Measurements from ENCODE around the gene ATP8B4. TPM values are rescaled to one million over a fixed set of nuclear protein-coding genes. Genes with fewer than 3 reads are reported as not detected.

Gene ATP8B4
- total and polyA plus RNA-seq, 2 donors (not counting 3 experiments of a cell fraction or from before 2014, with no cell fraction given) = not detected

DNA sequence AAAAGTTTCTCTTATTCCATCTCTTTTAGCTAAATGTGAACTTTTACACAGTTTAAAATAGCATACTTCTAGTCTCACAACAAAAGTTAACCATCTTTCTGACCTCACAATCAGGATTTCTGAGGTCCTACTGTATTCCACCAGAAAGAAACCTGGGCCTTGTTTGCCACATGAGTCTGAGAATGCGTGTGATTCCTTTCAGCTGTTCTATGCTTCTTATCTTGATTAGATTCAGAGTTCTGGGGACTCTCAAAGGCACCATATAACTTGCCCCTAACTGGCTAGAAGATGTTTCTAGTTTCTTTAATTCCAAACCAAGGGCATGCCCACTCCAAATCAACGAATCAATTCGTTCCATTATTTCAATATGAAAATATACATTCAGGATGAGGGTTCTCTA lies 131.1 kb downstream of the ATP8B4 start:
- Histone ChIP-seq H3K79me2 (ENCODE audit: control insufficient read depth, insufficient read depth, low read length) (no peaks in the 10 kb centered on the region), H3K9me3 (replicated peaks; ENCODE audit: control insufficient read depth, insufficient read depth, low read length) (no peaks in the 10 kb centered on the region), H3K4me3 (replicated peaks in 1 of 3; ENCODE audit: insufficient read depth in 1 of 3, low read depth in 1 of 3, low read length in 3 of 3) (no peak overlapping the region), H3K36me3 (ENCODE audit: control insufficient read depth in 2 of 2, extremely low read depth in 1 of 2, insufficient read depth in 2 of 2, low read length in 2 of 2) (no peaks in the 10 kb centered on the region), H3K9ac (replicated peaks; ENCODE audit: extremely low read depth, insufficient read depth, low read length) (no peak overlapping the region), H3K4me2 (ENCODE audit: insufficient read depth, low read length) (no peak overlapping the region), H3K9me1 (replicated peaks; ENCODE audit: control insufficient read depth, extremely low read depth, insufficient read depth, low read length) (no peaks in the 10 kb centered on the region), H4K20me1 (replicated peaks; ENCODE audit: control insufficient read depth, extremely low read depth, insufficient read depth, low read length) (no peaks in the 10 kb centered on the region), H3K27ac (ENCODE audit: insufficient read depth, low read depth, low read length) (no peak overlapping the region), H3K27me3 (ENCODE audit: control insufficient read depth in 2 of 2, insufficient read depth in 2 of 2, low read length in 2 of 2) (peaks cover 0 to 2% of the 10 kb centered on the region in 2 experiments), H3K4me1 (ENCODE audit: control insufficient read depth, extremely low read depth, insufficient read depth, low read length) (no peaks in the 10 kb centered on the region), H2AFZ (ENCODE audit: low read depth, low read length) (no peak overlapping the region)
- no TSS peak for BruUV-seq (replicated peaks)
- ChIA-PET POLR2A (no interaction called here), CTCF (no interaction called here)
- FAIRE-seq (no peak), DNase-seq (ENCODE audit: low read depth, low spot score) (no peak)
- intact Hi-C loops (cut with micrococcal nuclease) (no loop called here), dilution Hi-C loops (cut with MboI; ENCODE audit: extremely low pct_ligation_motif_present, low sequenced_read_pairs) (no loop called here)
- TF ChIP-seq GATA2 (IDR thresholded peaks at IDR 0.05; ENCODE audit: insufficient read depth, insufficient read length, low read depth, low read length) = no peak
- TF ChIP-seq, protein P1, sequence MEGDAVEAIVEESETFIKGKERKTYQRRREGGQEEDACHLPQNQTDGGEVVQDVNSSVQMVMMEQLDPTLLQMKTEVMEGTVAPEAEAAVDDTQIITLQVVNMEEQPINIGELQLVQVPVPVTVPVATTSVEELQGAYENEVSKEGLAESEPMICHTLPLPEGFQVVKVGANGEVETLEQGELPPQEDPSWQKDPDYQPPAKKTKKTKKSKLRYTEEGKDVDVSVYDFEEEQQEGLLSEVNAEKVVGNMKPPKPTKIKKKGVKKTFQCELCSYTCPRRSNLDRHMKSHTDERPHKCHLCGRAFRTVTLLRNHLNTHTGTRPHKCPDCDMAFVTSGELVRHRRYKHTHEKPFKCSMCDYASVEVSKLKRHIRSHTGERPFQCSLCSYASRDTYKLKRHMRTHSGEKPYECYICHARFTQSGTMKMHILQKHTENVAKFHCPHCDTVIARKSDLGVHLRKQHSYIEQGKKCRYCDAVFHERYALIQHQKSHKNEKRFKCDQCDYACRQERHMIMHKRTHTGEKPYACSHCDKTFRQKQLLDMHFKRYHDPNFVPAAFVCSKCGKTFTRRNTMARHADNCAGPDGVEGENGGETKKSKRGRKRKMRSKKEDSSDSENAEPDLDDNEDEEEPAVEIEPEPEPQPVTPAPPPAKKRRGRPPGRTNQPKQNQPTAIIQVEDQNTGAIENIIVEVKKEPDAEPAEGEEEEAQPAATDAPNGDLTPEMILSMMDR (IDR thresholded peaks at IDR 0.05; ENCODE audit: extremely low read depth in 1 of 2, insufficient read depth in 1 of 2, low read depth in 1 of 2, low read length in 2 of 2) = no peak

DNA sequence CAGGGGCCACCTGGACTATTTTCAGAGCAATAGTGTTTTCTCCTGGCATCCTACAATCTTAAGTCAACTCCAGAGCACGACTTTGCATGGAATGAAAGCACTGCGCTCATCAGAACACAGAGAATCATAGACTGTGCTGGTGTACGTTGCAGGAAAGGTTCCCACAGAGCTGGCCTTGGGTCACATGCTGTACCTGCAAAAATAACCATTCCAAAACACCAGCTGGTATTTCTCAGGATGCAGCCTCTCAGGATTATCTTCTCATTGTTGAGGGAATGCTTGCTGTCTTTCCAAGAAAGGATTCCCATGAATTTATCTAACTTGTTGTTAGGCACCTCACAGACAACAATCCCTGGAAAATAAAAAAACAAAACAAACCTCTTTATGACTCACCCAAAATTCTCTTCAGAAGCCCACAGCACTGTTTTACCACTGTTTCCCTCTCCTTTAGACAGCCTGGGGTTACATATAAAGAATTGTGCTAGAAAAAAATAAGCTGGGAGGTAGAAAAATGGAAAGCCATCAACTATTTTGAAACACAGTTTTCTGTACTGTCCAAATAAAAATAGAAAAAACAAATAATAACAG lies 131.7 kb downstream of the ATP8B4 start:
- FAIRE-seq (no peak), DNase-seq (ENCODE audit: low read depth, low spot score) (no peak)
- H3K27me3 ChIP-seq (ENCODE audit: control insufficient read depth in 2 of 2, insufficient read depth in 2 of 2, low read length in 2 of 2) = peaks cover 0 to 2% of the 10 kb centered on the region in 2 experiments
- CTCF ChIA-PET = no interaction called here
- H4K20me1 ChIP-seq (replicated peaks; ENCODE audit: control insufficient read depth, extremely low read depth, insufficient read depth, low read length) = no peaks in the 10 kb centered on the region
- no peaks in the 10 kb centered on the region for H3K36me3 ChIP-seq (ENCODE audit: control insufficient read depth in 2 of 2, extremely low read depth in 1 of 2, insufficient read depth in 2 of 2, low read length in 2 of 2)
- no TSS peak for BruUV-seq (replicated peaks)
- H3K27ac ChIP-seq (ENCODE audit: insufficient read depth, low read depth, low read length) = no peak overlapping the region
- H3K79me2 ChIP-seq (ENCODE audit: control insufficient read depth, insufficient read depth, low read length) = no peaks in the 10 kb centered on the region
- no peak overlapping the region for H3K4me3 ChIP-seq (replicated peaks in 1 of 3; ENCODE audit: insufficient read depth in 1 of 3, low read depth in 1 of 3, low read length in 3 of 3)
- no peak overlapping the region for H3K4me2 ChIP-seq (ENCODE audit: insufficient read depth, low read length)
- intact Hi-C loops (cut with micrococcal nuclease) (no loop called here), dilution Hi-C loops (cut with MboI; ENCODE audit: extremely low pct_ligation_motif_present, low sequenced_read_pairs) (no loop called here)
- TF ChIP-seq MYC (IDR thresholded peaks at IDR 0.05; ENCODE audit: low read depth, low read length) = no peak
- no peak for TF ChIP-seq POLR2AphosphoS5 (IDR thresholded peaks at IDR 0.05; ENCODE audit: insufficient read depth, low read depth, low read length)
- no peak for TF ChIP-seq GATA2 (IDR thresholded peaks at IDR 0.05; ENCODE audit: insufficient read depth, insufficient read length, low read depth, low read length)
- TF ChIP-seq, protein P1 (IDR thresholded peaks at IDR 0.05; ENCODE audit: extremely low read depth in 1 of 2, insufficient read depth in 1 of 2, low read depth in 1 of 2, low read length in 2 of 2) = no peak
- no peak overlapping the region for H2AFZ ChIP-seq (ENCODE audit: low read depth, low read length)
- no peak overlapping the region for H3K9ac ChIP-seq (replicated peaks; ENCODE audit: extremely low read depth, insufficient read depth, low read length)
- no peaks in the 10 kb centered on the region for H3K4me1 ChIP-seq (ENCODE audit: control insufficient read depth, extremely low read depth, insufficient read depth, low read length)
- H3K9me1 ChIP-seq (replicated peaks; ENCODE audit: control insufficient read depth, extremely low read depth, insufficient read depth, low read length) = no peaks in the 10 kb centered on the region
- POLR2A ChIA-PET = no interaction called here
- no peaks in the 10 kb centered on the region for H3K9me3 ChIP-seq (replicated peaks; ENCODE audit: control insufficient read depth, insufficient read depth, low read length)

All from endothelial cell of umbilical vein (primary cell).